ENCODE results near the gene SUMO4. TPM values are rescaled to one million over a fixed set of nuclear protein-coding genes. Genes with fewer than 3 reads are reported as not detected.

SUMO4 gene
- total RNA-seq, 1 donor from 2014 or later = 2.8 TPM

DNA sequence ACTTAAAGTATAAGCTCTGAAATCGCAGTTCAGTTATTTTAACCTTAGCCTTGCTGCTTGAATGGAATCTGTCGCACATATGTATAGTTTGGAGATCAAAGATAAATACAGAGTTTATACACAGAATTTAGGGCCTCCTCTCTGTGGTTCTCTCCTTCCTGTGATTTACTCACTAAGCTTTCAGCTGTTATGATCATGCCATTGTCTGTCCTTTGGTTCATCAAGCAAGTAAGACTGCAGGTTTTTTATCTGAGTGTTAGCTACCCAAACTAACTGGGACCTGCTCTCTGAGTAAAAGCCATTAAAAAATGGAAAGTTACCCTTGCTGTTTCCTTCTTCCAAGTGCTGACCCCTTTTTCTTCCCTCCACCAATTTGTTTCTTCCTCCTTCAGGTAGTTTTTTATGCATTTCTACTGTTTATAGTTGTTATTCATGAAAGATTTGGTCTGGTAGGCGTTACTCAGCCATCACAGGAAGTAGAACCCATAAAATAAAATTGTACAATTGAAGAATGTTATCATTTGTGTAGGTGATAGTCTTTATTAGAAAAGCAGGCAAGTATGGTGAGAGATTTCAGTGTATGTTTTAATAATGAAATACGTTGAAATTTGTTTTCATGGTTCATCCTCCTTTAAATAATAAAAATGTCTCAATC is 33.7 kb upstream of the SUMO4 start:
- Mint-ChIP-seq H3K27me3 (no peaks in the 10 kb centered on the region), H3K27ac (no peak overlapping the region), H3K9me3 (peaks cover 10% of the 10 kb centered on the region), H3K4me3 (no peak overlapping the region), H3K36me3 (peaks cover 21% of the 10 kb centered on the region), H3K4me1 (ENCODE audit: unreplicated experiment) (peaks cover 19% of the 10 kb centered on the region)
- DNase-seq (ENCODE audit: extremely low spot score, unreplicated experiment) = no peak
- TF ChIP-seq, protein P1, sequence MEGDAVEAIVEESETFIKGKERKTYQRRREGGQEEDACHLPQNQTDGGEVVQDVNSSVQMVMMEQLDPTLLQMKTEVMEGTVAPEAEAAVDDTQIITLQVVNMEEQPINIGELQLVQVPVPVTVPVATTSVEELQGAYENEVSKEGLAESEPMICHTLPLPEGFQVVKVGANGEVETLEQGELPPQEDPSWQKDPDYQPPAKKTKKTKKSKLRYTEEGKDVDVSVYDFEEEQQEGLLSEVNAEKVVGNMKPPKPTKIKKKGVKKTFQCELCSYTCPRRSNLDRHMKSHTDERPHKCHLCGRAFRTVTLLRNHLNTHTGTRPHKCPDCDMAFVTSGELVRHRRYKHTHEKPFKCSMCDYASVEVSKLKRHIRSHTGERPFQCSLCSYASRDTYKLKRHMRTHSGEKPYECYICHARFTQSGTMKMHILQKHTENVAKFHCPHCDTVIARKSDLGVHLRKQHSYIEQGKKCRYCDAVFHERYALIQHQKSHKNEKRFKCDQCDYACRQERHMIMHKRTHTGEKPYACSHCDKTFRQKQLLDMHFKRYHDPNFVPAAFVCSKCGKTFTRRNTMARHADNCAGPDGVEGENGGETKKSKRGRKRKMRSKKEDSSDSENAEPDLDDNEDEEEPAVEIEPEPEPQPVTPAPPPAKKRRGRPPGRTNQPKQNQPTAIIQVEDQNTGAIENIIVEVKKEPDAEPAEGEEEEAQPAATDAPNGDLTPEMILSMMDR (conservative IDR thresholded peaks at IDR 0.05) = no peak

DNA sequence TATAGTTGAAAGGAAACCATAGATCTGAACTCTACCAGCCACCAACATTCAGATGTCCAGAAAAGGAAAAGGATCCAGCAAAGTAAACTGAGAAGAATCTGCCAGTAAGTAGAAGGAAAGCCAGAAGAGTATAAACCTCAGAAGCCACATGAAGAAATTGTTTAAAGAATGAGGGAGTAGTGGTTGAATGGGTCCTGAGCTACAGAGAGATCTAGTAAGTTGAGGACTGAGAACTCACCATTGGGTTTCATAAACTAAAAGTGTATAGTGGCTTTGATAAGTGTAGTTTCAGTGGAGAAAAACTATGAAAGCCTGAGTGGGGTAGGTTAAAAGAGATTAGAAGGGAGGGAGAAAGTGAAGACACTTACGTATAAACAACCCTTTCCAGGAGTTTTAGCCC is 32.0 kb upstream of the SUMO4 start:
- H3K36me3 Mint-ChIP-seq = peaks cover 14% of the 10 kb centered on the region
- DNase-seq (ENCODE audit: extremely low spot score, unreplicated experiment) = no peak
- no peak overlapping the region for H3K4me3 Mint-ChIP-seq
- peaks cover 18% of the 10 kb centered on the region for H3K4me1 Mint-ChIP-seq (ENCODE audit: unreplicated experiment)
- H3K9me3 Mint-ChIP-seq = peaks cover 5% of the 10 kb centered on the region
- no peaks in the 10 kb centered on the region for H3K27me3 Mint-ChIP-seq
- TF ChIP-seq, protein P1 (conservative IDR thresholded peaks at IDR 0.05) = no peak
- H3K27ac Mint-ChIP-seq = no peak overlapping the region

DNA sequence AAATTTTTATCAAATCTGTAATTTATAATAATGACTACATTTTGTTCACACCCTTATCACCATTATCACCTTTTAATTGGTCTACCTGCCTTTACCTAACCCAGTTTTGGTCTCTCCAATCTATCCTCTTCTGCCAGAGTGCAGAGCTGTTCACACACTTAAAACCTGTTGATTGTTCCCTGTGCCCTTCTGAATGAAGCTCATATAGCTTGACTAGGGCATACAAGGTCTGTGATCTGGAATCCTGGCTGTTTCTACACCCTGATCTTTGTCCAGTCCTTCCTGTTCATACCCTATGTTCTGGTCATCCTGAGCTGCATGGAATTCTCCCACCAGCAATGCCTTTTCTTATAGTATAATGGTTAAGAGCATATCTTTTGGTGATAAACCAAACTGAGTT is 28.9 kb upstream of the SUMO4 start:
- peaks cover 18% of the 10 kb centered on the region for H3K36me3 Mint-ChIP-seq
- no peaks in the 10 kb centered on the region for H3K9me3 Mint-ChIP-seq
- DNase-seq (ENCODE audit: extremely low spot score, unreplicated experiment) = no peak
- H3K27ac Mint-ChIP-seq = no peak overlapping the region
- TF ChIP-seq, protein P1 (conservative IDR thresholded peaks at IDR 0.05) = no peak
- peaks cover 7% of the 10 kb centered on the region for H3K4me1 Mint-ChIP-seq (ENCODE audit: unreplicated experiment)
- H3K4me3 Mint-ChIP-seq = peak overlapping the region; percentile 14
- H3K27me3 Mint-ChIP-seq = no peaks in the 10 kb centered on the region

DNA sequence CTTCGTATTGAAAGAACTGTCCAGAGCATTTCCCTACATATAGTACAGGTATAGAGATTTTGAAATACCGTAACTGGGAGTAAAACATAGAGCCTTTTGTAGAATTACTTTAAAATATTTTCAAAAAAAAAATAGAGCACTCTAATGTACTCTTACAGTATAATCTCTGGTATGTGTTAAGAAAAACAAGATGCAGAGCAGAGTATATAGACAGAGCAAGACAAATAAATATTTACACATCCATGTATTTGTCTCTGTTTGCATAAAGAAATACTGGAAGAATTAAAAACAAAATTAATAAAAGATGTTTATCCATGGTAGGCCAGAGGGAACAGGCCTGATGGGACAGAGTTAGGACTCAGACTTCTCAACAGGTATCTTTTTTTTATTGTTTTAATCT is 28.0 kb upstream of the SUMO4 start:
- Mint-ChIP-seq H3K27me3 (no peaks in the 10 kb centered on the region), H3K36me3 (peaks cover 25% of the 10 kb centered on the region), H3K9me3 (no peaks in the 10 kb centered on the region), H3K27ac (no peak overlapping the region), H3K4me3 (no peak overlapping the region), H3K4me1 (ENCODE audit: unreplicated experiment) (peaks cover 7% of the 10 kb centered on the region)
- DNase-seq (ENCODE audit: extremely low spot score, unreplicated experiment) = no peak
- TF ChIP-seq, protein P1 (conservative IDR thresholded peaks at IDR 0.05) = no peak

DNA sequence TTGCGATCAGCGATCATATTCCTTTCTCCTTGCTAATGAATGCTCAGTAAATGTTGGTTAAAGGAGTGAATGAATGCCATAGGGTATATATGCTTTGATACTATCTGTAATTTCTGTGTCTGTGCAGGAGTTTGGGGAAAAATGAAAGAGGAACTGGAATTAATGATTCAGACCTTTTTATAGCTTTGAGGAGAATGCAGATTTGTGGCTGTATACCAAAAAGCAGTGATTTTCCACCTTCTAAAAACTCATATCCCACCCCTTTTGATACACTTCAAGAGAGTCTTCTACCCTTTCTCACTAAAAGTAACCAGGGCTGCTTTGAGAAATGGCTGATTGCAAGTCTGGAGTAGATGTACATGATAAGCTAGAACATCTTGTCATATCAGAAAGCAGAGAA is 26.6 kb upstream of the SUMO4 start:
- Mint-ChIP-seq H3K27me3 (no peaks in the 10 kb centered on the region), H3K36me3 (peaks cover 33% of the 10 kb centered on the region), H3K27ac (no peak overlapping the region), H3K9me3 (peaks cover 2% of the 10 kb centered on the region), H3K4me1 (ENCODE audit: unreplicated experiment) (peaks cover 7% of the 10 kb centered on the region), H3K4me3 (no peak overlapping the region)
- TF ChIP-seq, protein P1 (conservative IDR thresholded peaks at IDR 0.05) = no peak
- no peak for DNase-seq (ENCODE audit: extremely low spot score, unreplicated experiment)

Data from type B pancreatic cell (in vitro differentiated cells).